HepG2 (cell line): ENCODE results near the gene ASB11. TPM values are rescaled to one million over a fixed set of nuclear protein-coding genes. Genes with fewer than 3 reads are reported as not detected.

Experiments
- ATAC-seq: fragments of 200-7000 bp; cut with Tn5 transposase; 3 replicates; pipeline ENCODE4 v1.9.1; 2020; ENCODE audit warnings: mild to moderate bottlenecking, moderate library complexity
- Bru-seq: library from RNA; stranded (reverse); fragments of 400-500 nt; gene quantifications from one replicate; lab custom pipeline; 2021; lab: Mats Ljungman, UMichigan
- BruChase-seq, 2 experiments: library from RNA; stranded (reverse); fragments of 400-500 nt; gene quantifications; one replicate each; lab custom pipeline; 2021; lab: Mats Ljungman, UMichigan
- BruUV-seq: library from RNA; stranded (reverse); fragments of 400-500 nt; replicated peaks from 2 replicates; lab custom pipeline; 2021; lab: Mats Ljungman, UMichigan
- CTCF ChIA-PET: fragments of 300-600 bp; formaldehyde crosslinking; extraction: SDS; loops from one replicate; lab custom pipeline; 2021; ENCODE audit warnings: low total read pairs, inconsistent platforms, low intra/inter-chr PET ratio; lab: Yijun Ruan, JAX
- POLR2A ChIA-PET: fragments of 350-600 bp; sonication (Branson Sonifier 250); formaldehyde crosslinking; loops from one replicate; lab custom pipeline; 2020; ENCODE audit warnings: antibody characterized with exemption, inconsistent platforms; lab: Yijun Ruan, JAX
- DNase-seq: peaks from one replicate; pipeline ENCODE4 v3.0.0-alpha.2; 2015; ENCODE audit warnings: low spot score
- FAIRE-seq: peaks from 3 replicates; lab custom pipeline; 2011; peaks lifted over from hg19 to GRCh38; lab: Jason Lieb, UNC
- H2AFZ ChIP-seq: one replicate; pipeline ENCODE4 v1.6.1; 2011; ENCODE audit warnings: low read length, inconsistent platforms
- H3K27ac ChIP-seq: fragments of 300-600 bp; 3 replicates; pipeline ENCODE4 v1.8.0; 2011; ENCODE audit warnings: mixed run types, mild to moderate bottlenecking, mixed read lengths, low read length, inconsistent platforms; ENCODE audit not compliant: insufficient read depth; ENCODE audit errors: extremely low read length
- H3K27me3 ChIP-seq, 2 experiments: fragments of 200-600 bp in 1 of 2; 2 replicates in 1 of 2; 3 replicates in 1 of 2; pipeline versions ENCODE4 v1.6.0 to v1.8.0; 2011; ENCODE audit warnings: low read length in 2 of 2, mild to moderate bottlenecking in 2 of 2, moderate library complexity in 2 of 2, inconsistent platforms in 1 of 2; ENCODE audit not compliant: insufficient read depth in 2 of 2, control insufficient read depth in 1 of 2
- H3K36me3 ChIP-seq, 2 experiments: fragments of 200-600 bp in 1 of 2; replicated peaks in 1 of 2; 2 replicates in 1 of 2; 3 replicates in 1 of 2; pipeline versions ENCODE4 v1.5.1 to v1.8.0; 2011; ENCODE audit warnings: low read length in 2 of 2, inconsistent platforms in 1 of 2; ENCODE audit not compliant: insufficient read depth in 2 of 2, control insufficient read depth in 1 of 2
- H3K4me1 ChIP-seq: 2 replicates; pipeline ENCODE4 v1.5.1; 2012; ENCODE audit warnings: low read length, inconsistent platforms; ENCODE audit not compliant: insufficient read depth
- H3K4me2 ChIP-seq: 2 replicates; pipeline ENCODE4 v1.6.0; 2011; ENCODE audit warnings: low read depth, low read length, inconsistent platforms
- H3K4me3 ChIP-seq, 3 experiments: fragments of 200-600 bp in 1 of 3; sonication (generic), shearing (Covaris generic) in 1 of 3; replicated peaks in 1 of 3; 2 replicates each; pipeline ENCODE4 v1.5.1; 2011 to 2016; ENCODE audit warnings: low read length in 3 of 3, inconsistent platforms in 2 of 3, low read depth in 2 of 3, mild to moderate bottlenecking in 2 of 3, control low read depth in 1 of 3, mixed read lengths in 1 of 3; ENCODE audit not compliant: insufficient read depth in 1 of 3
- H3K79me2 ChIP-seq: one replicate; pipeline ENCODE4 v1.6.1; 2011; ENCODE audit warnings: low read length, inconsistent platforms; ENCODE audit not compliant: insufficient read depth
- H3K9ac ChIP-seq: 2 replicates; pipeline ENCODE4 v1.6.0; 2011; ENCODE audit warnings: mild to moderate bottlenecking, low read depth, low read length, inconsistent platforms; ENCODE audit not compliant: insufficient read depth
- H3K9me3 ChIP-seq: 2 replicates; pipeline ENCODE4 v1.5.1; 2012; ENCODE audit warnings: mild to moderate bottlenecking, low read length
- H4K20me1 ChIP-seq: 2 replicates; pipeline ENCODE4 v1.6.0; 2011; ENCODE audit warnings: inconsistent platforms, mild to moderate bottlenecking, low read length, moderate library complexity; ENCODE audit not compliant: insufficient read depth
- CBX2 ChIP-seq, 2 experiments: fragments of 200-600 bp in 1 of 2; sonication (generic); formaldehyde crosslinking in 1 of 2; IDR thresholded peaks; 2 replicates each; pipeline versions ENCODE4 v1.7.0 to v1.8.1; 2018 to 2022; ENCODE audit warnings: low read depth in 2 of 2, low read length in 1 of 2, mild to moderate bottlenecking in 1 of 2, missing genetic modification reagents in 1 of 2
- CREB1 ChIP-seq, 2 experiments: fragments of 450-650 bp in 1 of 2; IDR thresholded peaks; 2 replicates each; pipeline ENCODE4 v1.6.1; 2016 to 2017; ENCODE audit warnings: control low read depth in 1 of 2, mild to moderate bottlenecking in 1 of 2, missing compliant biosample characterization in 1 of 2, missing genetic modification characterization in 1 of 2
- KDM6A ChIP-seq: IDR thresholded peaks from 2 replicates; pipeline ENCODE4 v1.6.1; 2016; ENCODE audit warnings: low read depth
- NR2F1 ChIP-seq, 2 experiments: fragments of 450-650 bp in 1 of 2; formaldehyde crosslinking in 1 of 2; IDR thresholded peaks; 2 replicates each; pipeline versions ENCODE4 v1.5.0 to v1.6.1; 2016 to 2020; ENCODE audit warnings: mild to moderate bottlenecking in 1 of 2, missing compliant biosample characterization in 1 of 2, missing genetic modification reagents in 1 of 2, moderate library complexity in 1 of 2
- PITX1 ChIP-seq: sonication (generic); formaldehyde crosslinking; IDR thresholded peaks from 2 replicates; pipeline ENCODE4 v1.5.1; 2020; ENCODE audit warnings: mild to moderate bottlenecking, missing genetic modification reagents
- REST ChIP-seq, 2 experiments: IDR thresholded peaks; 2 replicates each; pipeline ENCODE4 v1.6.1; 2011 to 2012; ENCODE audit warnings: low read length in 2 of 2, borderline replicate concordance in 1 of 2, low read depth in 1 of 2, mild to moderate bottlenecking in 1 of 2, moderate library complexity in 1 of 2
- SMARCC2 ChIP-seq: fragments of 450-650 bp; IDR thresholded peaks from 2 replicates; pipeline ENCODE4 v1.6.1; 2017; ENCODE audit warnings: antibody characterized with exemption, mild to moderate bottlenecking
- TBP ChIP-seq: sonication (generic); formaldehyde crosslinking; IDR thresholded peaks from 2 replicates; pipeline ENCODE4 v1.5.0; 2020; ENCODE audit warnings: missing genetic modification reagents
- ZFP82 ChIP-seq: sonication (generic); formaldehyde crosslinking; IDR thresholded peaks from 2 replicates; pipeline ENCODE4 v1.5.1; 2020; ENCODE audit warnings: mild to moderate bottlenecking, missing genetic modification reagents, borderline replicate concordance
- ZNF3 ChIP-seq: IDR thresholded peaks from 2 replicates; pipeline ENCODE4 v1.7.0; 2017; ENCODE audit warnings: inconsistent platforms
- ZNF441 ChIP-seq: sonication (generic); formaldehyde crosslinking; IDR thresholded peaks from 2 replicates; pipeline ENCODE4 v1.7.0; 2021; ENCODE audit warnings: missing genetic modification reagents, borderline replicate concordance
- ZNF547 ChIP-seq: sonication (generic); formaldehyde crosslinking; IDR thresholded peaks from 2 replicates; pipeline ENCODE4 v1.5.1; 2020; ENCODE audit warnings: mild to moderate bottlenecking, missing genetic modification reagents
- ZNF704 ChIP-seq: sonication (generic); formaldehyde crosslinking; IDR thresholded peaks from 2 replicates; pipeline ENCODE4 v1.8.1; 2023; ENCODE audit warnings: mild to moderate bottlenecking, inconsistent platforms, moderate library complexity, missing genetic modification reagents, borderline replicate concordance
- ZNF737 ChIP-seq: sonication (generic); formaldehyde crosslinking; IDR thresholded peaks from 2 replicates; pipeline ENCODE4 v1.5.0; 2020; ENCODE audit warnings: missing genetic modification reagents, mild to moderate bottlenecking, borderline replicate concordance
- WGBS: methylation state at CpG from one replicate; pipeline ENCODE4 v1.1.6; 2017; ENCODE audit warnings: low lambda C conversion rate; 5-methylcytosine and 5-hydroxymethylcytosine counted together
- in situ Hi-C: cut with HindIII; loops from 2 replicates; pipeline ENCODE4 v1.10.0; 2017; ENCODE audit warnings: low pct_unique_long_range_greater_than_20kb; ENCODE audit not compliant: extremely low pct_ligation_motif_present
- intact Hi-C: fragments of 100-400 bp; cut with micrococcal nuclease; formaldehyde crosslinking; loops from one replicate; pipeline ENCODE4 v1.10.0; 2022; ENCODE audit not compliant: unreplicated experiment
- long read RNA-seq, 2 experiments: library from RNA in 1 of 2; library from polyadenylated mRNA in 1 of 2; stranded (forward) in 1 of 2; unstranded in 1 of 2; transcript quantifications; one replicate each; pipeline ENCODE4 v2.0.0, GENCODE V29; 2019 to 2022
- polyA minus RNA-seq, 3 experiments: library from RNA; depleted of rRNA, polyadenylated mRNA; stranded (reverse); fragments of >200 nt; gene quantifications; 2 replicates each; pipeline ENCODE4 v1.2.3, GENCODE V29; 2011; ENCODE audit warnings: low replicate concordance in 1 of 3
- polyA plus RNA-seq, 8 experiments: library from polyadenylated mRNA; depleted of rRNA in 3 of 8; stranded (reverse) in 7 of 8; unstranded in 1 of 8; fragments of >200 nt; fragmentation: Illumina TruSeq in 4 of 8; extraction: Trizol in 4 of 8; gene quantifications; 2 replicates each; pipeline versions ENCODE4 v1.2.1 to v1.2.3, GENCODE V29; 2011 to 2016; ENCODE audit warnings: low read depth in 4 of 8, missing spikeins in 1 of 8, mixed read lengths in 1 of 8; ENCODE audit not compliant: insufficient read depth in 1 of 8
- total RNA-seq, 5 experiments: library from RNA; depleted of rRNA; stranded (reverse); fragments of >200 nt; fragmentation: Illumina TruSeq; extraction: Trizol; gene quantifications; 2 replicates each; pipeline ENCODE4 v1.2.3, GENCODE V29; 2016; ENCODE audit warnings: low read depth in 1 of 5

Gene ASB11, protein sequence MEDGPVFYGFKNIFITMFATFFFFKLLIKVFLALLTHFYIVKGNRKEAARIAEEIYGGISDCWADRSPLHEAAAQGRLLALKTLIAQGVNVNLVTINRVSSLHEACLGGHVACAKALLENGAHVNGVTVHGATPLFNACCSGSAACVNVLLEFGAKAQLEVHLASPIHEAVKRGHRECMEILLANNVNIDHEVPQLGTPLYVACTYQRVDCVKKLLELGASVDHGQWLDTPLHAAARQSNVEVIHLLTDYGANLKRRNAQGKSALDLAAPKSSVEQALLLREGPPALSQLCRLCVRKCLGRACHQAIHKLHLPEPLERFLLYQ
- total RNA-seq (2016; rRNA removed; fragmentation: Illumina TruSeq; extraction: Trizol), result not detected in 2 replicates
- not detected in 2 replicates for total RNA-seq (2016; cell fraction: cytosol; rRNA removed; fragmentation: Illumina TruSeq; extraction: Trizol; ENCODE audit: low read depth)
- not detected in 2 replicates for total RNA-seq (2016; cell fraction: insoluble cytoplasmic fraction; rRNA removed; fragmentation: Illumina TruSeq; extraction: Trizol)
- not detected in 2 replicates for total RNA-seq (2016; cell fraction: membrane; rRNA removed; fragmentation: Illumina TruSeq; extraction: Trizol)
- not detected in 2 replicates for total RNA-seq (2016; cell fraction: nucleus; rRNA removed; fragmentation: Illumina TruSeq; extraction: Trizol)
- not detected in 2 replicates for polyA plus RNA-seq (2011; rRNA removed)
- not detected in 2 replicates for polyA plus RNA-seq (2011; cell fraction: cytosol; rRNA removed)
- polyA plus RNA-seq (2011; cell fraction: nucleus; rRNA removed), result not detected in 2 replicates
- polyA plus RNA-seq (2012), result 0.07 TPM in 1 of 2 replicates, not detected in the other
- not detected in 2 replicates for polyA plus RNA-seq (2016; cell fraction: cytosol; fragmentation: Illumina TruSeq; extraction: Trizol; ENCODE audit: low read depth)
- not detected in 2 replicates for polyA plus RNA-seq (2016; cell fraction: insoluble cytoplasmic fraction; fragmentation: Illumina TruSeq; extraction: Trizol; ENCODE audit: low read depth)
- not detected in 2 replicates for polyA plus RNA-seq (2016; cell fraction: membrane; fragmentation: Illumina TruSeq; extraction: Trizol; ENCODE audit: low read depth)
- not detected in 2 replicates for polyA plus RNA-seq (2016; cell fraction: nucleus; fragmentation: Illumina TruSeq; extraction: Trizol; ENCODE audit: insufficient read depth, low read depth)
- polyA minus RNA-seq (2011; rRNA and poly(A)+ RNA removed; ENCODE audit: low replicate concordance), result not detected in 2 replicates
- not detected in 2 replicates for polyA minus RNA-seq (2011; cell fraction: cytosol; rRNA and poly(A)+ RNA removed)
- polyA minus RNA-seq (2011; cell fraction: nucleus; rRNA and poly(A)+ RNA removed), result not detected in 2 replicates
- percentile 21 among the genes with signal in this experiment for Bru-seq, nascent RNA
- BruChase-seq, experiment 1, labeled RNA remaining after a 6-hour chase, result percentile 13 among the genes with signal in this experiment
- percentile 18 among the genes with signal in this experiment for BruChase-seq, experiment 2, labeled RNA remaining after a 2-hour chase
- long read RNA-seq, experiment 1, result 0 reads
- long read RNA-seq, experiment 2, result 0 reads

DNA sequence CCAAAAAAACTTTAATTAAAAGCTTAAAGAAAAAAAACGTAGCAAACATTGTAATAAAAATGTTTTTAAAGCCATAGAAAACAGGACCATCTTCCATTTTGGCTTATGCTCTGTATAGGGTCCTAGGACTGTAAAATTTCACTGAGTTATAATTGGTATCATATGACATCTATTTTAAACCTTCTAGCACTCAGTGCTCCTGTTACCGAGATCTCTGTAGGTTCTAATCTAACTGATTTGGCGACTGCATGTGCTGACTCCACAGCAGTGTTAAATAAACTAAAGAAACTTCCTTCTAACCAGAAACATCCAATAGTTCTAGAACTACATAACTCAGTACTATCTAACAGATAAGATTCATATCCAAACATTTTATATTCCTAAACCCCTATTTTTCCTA, at the start of gene ASB11:
ASB11 (minus strand) TSS at position 132 of the 400 bp plus-strand sequence; CDS start at position 97, 35 bp downstream.
- BruUV-seq, result no TSS peak
- H3K4me2 ChIP-seq, result no peak within 1 kb of the TSS
- DNase-seq (no peak), ATAC-seq (no peak), FAIRE-seq (no peak)
- H3K27ac ChIP-seq, result no peak within 1 kb of the TSS
- no peaks in the 10 kb centered on the region for H3K4me1 ChIP-seq
- no peaks in the 10 kb centered on the region for H3K27me3 ChIP-seq
- no peaks in the 10 kb centered on the region for H4K20me1 ChIP-seq
- no peaks in the 10 kb centered on the region for H3K9me3 ChIP-seq
- H3K9ac ChIP-seq, result no peak within 1 kb of the TSS
- H3K4me3 ChIP-seq, result no peak within 1 kb of the TSS
- POLR2A ChIA-PET, result no interaction called here
- CTCF ChIA-PET, result no interaction called here
- intact Hi-C loops, result no loop called here
- in situ Hi-C loops, result no loop called here
- H3K79me2 ChIP-seq, result no peaks in the 10 kb centered on the region
- no peaks in the 10 kb centered on the region; a peak in 1 of 5 replicates for H3K36me3 ChIP-seq
- WGBS, result 56% methylated on average over 3 of the region's 3 CpGs
- no peak within 1 kb of the TSS for H2AFZ ChIP-seq
- TF ChIP-seq ZNF737 (no peak), ZNF441 (CRISPR knock-in tag) (no peak), PITX1 (CRISPR knock-in tag) (no peak), CREB1 (IDR thresholded peaks at IDR 0.05) (no peak), CREB1 (CRISPR knock-in tag; IDR thresholded peaks at IDR 0.05) (no peak), TBP (CRISPR knock-in tag) (no peak), KDM6A (CRISPR knock-in tag) (no peak), ZNF547 (CRISPR knock-in tag) (no peak), ZNF704 (CRISPR knock-in tag) (no peak), ZFP82 (CRISPR knock-in tag) (no peak), CBX2 (IDR thresholded peaks at IDR 0.05; ENCODE audit: low read depth, low read length) (no peak), CBX2 (CRISPR knock-in tag; IDR thresholded peaks at IDR 0.05; ENCODE audit: low read depth) (no peak), REST (IDR thresholded peaks at IDR 0.05; ENCODE audit: borderline replicate concordance in 1 of 2, low read depth in 1 of 2, low read length in 2 of 2) (no peak), ZNF3 (no peak), NR2F1 (CRISPR knock-in tag; IDR thresholded peaks at IDR 0.05) (no peak), SMARCC2 (no peak)
